ENCODE measurements around the gene MRM1.
"Not testable (repeated sequence)": the region's sequence is repeated elsewhere in the genome, so short reads cannot be mapped to it uniquely, and the experiment has no call there.

The MRM1 gene

GRCh38 chr17:36602030-36602748, 806 bp downstream of the MRM1 start:
- no peaks in the 10 kb centered on the region for H3K27me3 ChIP-seq (ENCODE audit: insufficient read depth, insufficient read length)
- peak overlapping the region; percentile 91 for H3K4me3 ChIP-seq (ENCODE audit: insufficient read length, low read depth)
- DNase-seq (ENCODE audit: low read depth, low spot score) = no peak
- peaks cover 31% of the 10 kb centered on the region for H3K36me3 ChIP-seq (ENCODE audit: insufficient read depth, insufficient read length, low read length)
- TF ChIP-seq ZNF274 (IDR thresholded peaks at IDR 0.05; ENCODE audit: low read depth, low read length) (no peak), SUZ12 (IDR thresholded peaks at IDR 0.05; ENCODE audit: extremely low read depth, insufficient read depth, insufficient read length) (no peak), YY1 (IDR thresholded peaks at IDR 0.05; ENCODE audit: insufficient read depth, insufficient read length) (no peak)
- no peaks in the 10 kb centered on the region for H3K9me3 ChIP-seq (ENCODE audit: insufficient read depth, low read length)
- peak overlapping the region; percentile 99 for H3K9ac ChIP-seq (ENCODE audit: insufficient read length, low read depth)
- peaks cover 8% of the 10 kb centered on the region for H3K4me1 ChIP-seq (ENCODE audit: insufficient read depth, insufficient read length)

- peak overlapping the region; percentile 99 for H3K9ac ChIP-seq (ENCODE audit: insufficient read length, low read depth)
- peaks cover 8% of the 10 kb centered on the region for H3K4me1 ChIP-seq (ENCODE audit: insufficient read depth, insufficient read length)
- H3K36me3 ChIP-seq (ENCODE audit: insufficient read depth, insufficient read length, low read length) = peaks cover 31% of the 10 kb centered on the region
- no peaks in the 10 kb centered on the region for H3K9me3 ChIP-seq (ENCODE audit: insufficient read depth, low read length)
- no peaks in the 10 kb centered on the region for H3K27me3 ChIP-seq (ENCODE audit: insufficient read depth, insufficient read length)
- peak overlapping the region; percentile 91 for H3K4me3 ChIP-seq (ENCODE audit: insufficient read length, low read depth)
- peak; percentile 39 for DNase-seq (ENCODE audit: low read depth, low spot score)
- TF ChIP-seq ZNF274 (IDR thresholded peaks at IDR 0.05; ENCODE audit: low read depth, low read length) = no peak
- no peak for TF ChIP-seq YY1 (IDR thresholded peaks at IDR 0.05; ENCODE audit: insufficient read depth, insufficient read length)
- TF ChIP-seq SUZ12 (IDR thresholded peaks at IDR 0.05; ENCODE audit: extremely low read depth, insufficient read depth, insufficient read length) = no peak
Measured at GRCh38 chr17:36602924-36603384, 1.6 kb downstream of the MRM1 start.

- not testable (repeated sequence) for H3K9ac ChIP-seq (ENCODE audit: insufficient read length, low read depth)
- peaks cover 19% of the 10 kb centered on the region for H3K36me3 ChIP-seq (ENCODE audit: insufficient read depth, insufficient read length, low read length)
Measured at GRCh38 chr17:36605028-36605427, 3.6 kb downstream of the MRM1 start.

DNA sequence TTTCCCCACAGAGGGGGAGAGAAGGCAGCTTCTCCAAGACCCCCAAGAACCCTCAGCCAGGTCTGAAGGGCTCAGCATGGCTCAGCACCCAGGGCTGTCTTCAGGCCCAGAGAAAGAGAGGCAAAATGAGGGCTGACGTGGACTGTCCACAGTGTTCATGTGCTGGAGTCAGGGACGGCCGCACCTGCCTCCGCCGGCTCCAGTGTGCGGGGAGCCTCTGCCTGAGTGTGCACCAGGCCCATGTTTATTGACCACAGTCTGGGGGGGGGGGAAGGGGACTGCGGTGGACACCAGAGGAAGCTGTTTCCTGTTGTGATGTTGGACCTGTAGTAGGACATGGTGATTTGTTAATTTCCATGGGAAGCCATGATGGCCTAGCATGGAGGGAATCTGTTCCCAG, 6.9 kb downstream of the MRM1 start:
- no peak overlapping the region for H3K4me3 ChIP-seq (ENCODE audit: insufficient read length, low read depth)
- H3K4me1 ChIP-seq (ENCODE audit: insufficient read depth, insufficient read length) = peaks cover 6% of the 10 kb centered on the region
- H3K36me3 ChIP-seq (ENCODE audit: insufficient read depth, insufficient read length, low read length) = peaks cover 17% of the 10 kb centered on the region
- no peak for DNase-seq (ENCODE audit: low read depth, low spot score)
- H3K9me3 ChIP-seq (ENCODE audit: insufficient read depth, low read length) = no peaks in the 10 kb centered on the region; the same call in 1 of the 2 replicates
- no peaks in the 10 kb centered on the region for H3K27me3 ChIP-seq (ENCODE audit: insufficient read depth, insufficient read length)
- H3K9ac ChIP-seq (ENCODE audit: insufficient read length, low read depth) = no peak overlapping the region
- TF ChIP-seq YY1 (IDR thresholded peaks at IDR 0.05; ENCODE audit: insufficient read depth, insufficient read length) (no peak), ZNF274 (IDR thresholded peaks at IDR 0.05; ENCODE audit: low read depth, low read length) (no peak), SUZ12 (IDR thresholded peaks at IDR 0.05; ENCODE audit: extremely low read depth, insufficient read depth, insufficient read length) (no peak)

More at GRCh38 chr17:36605028-36605427, 3.6 kb downstream of the MRM1 start:
- not testable (repeated sequence) for DNase-seq (ENCODE audit: low read depth, low spot score); H3K4me3 ChIP-seq (ENCODE audit: insufficient read length, low read depth); H3K27me3 ChIP-seq (ENCODE audit: insufficient read depth, insufficient read length); H3K9me3 ChIP-seq (ENCODE audit: insufficient read depth, low read length)
- peaks cover 11% of the 10 kb centered on the region for H3K4me1 ChIP-seq (ENCODE audit: insufficient read depth, insufficient read length)

GRCh38 chr17:36608794-36609497, 7.6 kb downstream of the MRM1 start:
- Histone ChIP-seq H3K4me3 (ENCODE audit: insufficient read length, low read depth) (no peak overlapping the region), H3K4me1 (ENCODE audit: insufficient read depth, insufficient read length) (peaks cover 9% of the 10 kb centered on the region), H3K27me3 (ENCODE audit: insufficient read depth, insufficient read length) (no peaks in the 10 kb centered on the region), H3K9ac (ENCODE audit: insufficient read length, low read depth) (no peak overlapping the region), H3K36me3 (ENCODE audit: insufficient read depth, insufficient read length, low read length) (peaks cover 12% of the 10 kb centered on the region), H3K9me3 (ENCODE audit: insufficient read depth, low read length) (no peaks in the 10 kb centered on the region; the same call in 1 of the 2 replicates)
- TF ChIP-seq SUZ12 (IDR thresholded peaks at IDR 0.05; ENCODE audit: extremely low read depth, insufficient read depth, insufficient read length) = no peak
- TF ChIP-seq ZNF274 (IDR thresholded peaks at IDR 0.05; ENCODE audit: low read depth, low read length) = no peak
- TF ChIP-seq YY1 (IDR thresholded peaks at IDR 0.05; ENCODE audit: insufficient read depth, insufficient read length) = no peak
- DNase-seq (ENCODE audit: low read depth, low spot score) = no peak

DNA sequence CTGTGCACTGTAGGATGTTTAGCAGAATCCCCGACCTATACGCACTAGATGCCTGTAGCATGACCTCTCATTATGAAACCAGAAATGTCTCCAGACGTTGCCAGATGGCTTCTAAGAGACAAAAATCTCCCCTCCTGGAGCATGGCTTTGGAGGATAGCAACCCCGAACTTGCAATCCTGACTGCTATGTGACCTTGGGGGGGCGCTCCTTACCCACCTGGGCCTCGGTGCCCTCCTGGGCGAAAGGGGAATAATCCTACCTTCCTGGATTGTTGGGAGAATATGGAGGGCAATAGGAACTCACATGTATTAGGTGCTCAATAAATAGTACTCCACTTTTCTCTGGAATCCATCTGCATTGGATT, 8.1 kb downstream of the MRM1 start:
- peaks cover 13% of the 10 kb centered on the region for H3K4me1 ChIP-seq (ENCODE audit: insufficient read depth, insufficient read length)
- no peak overlapping the region for H3K4me3 ChIP-seq (ENCODE audit: insufficient read length, low read depth)
- no peak for DNase-seq (ENCODE audit: low read depth, low spot score)
- H3K9me3 ChIP-seq (ENCODE audit: insufficient read depth, low read length) = no peaks in the 10 kb centered on the region; the same call in 1 of the 2 replicates
- no peak for TF ChIP-seq ZNF274 (IDR thresholded peaks at IDR 0.05; ENCODE audit: low read depth, low read length)
- no peak for TF ChIP-seq YY1 (IDR thresholded peaks at IDR 0.05; ENCODE audit: insufficient read depth, insufficient read length)
- TF ChIP-seq SUZ12 (IDR thresholded peaks at IDR 0.05; ENCODE audit: extremely low read depth, insufficient read depth, insufficient read length) = no peak
- peaks cover 10% of the 10 kb centered on the region for H3K36me3 ChIP-seq (ENCODE audit: insufficient read depth, insufficient read length, low read length)
- H3K27me3 ChIP-seq (ENCODE audit: insufficient read depth, insufficient read length) = no peaks in the 10 kb centered on the region
- no peak overlapping the region for H3K9ac ChIP-seq (ENCODE audit: insufficient read length, low read depth)

DNA sequence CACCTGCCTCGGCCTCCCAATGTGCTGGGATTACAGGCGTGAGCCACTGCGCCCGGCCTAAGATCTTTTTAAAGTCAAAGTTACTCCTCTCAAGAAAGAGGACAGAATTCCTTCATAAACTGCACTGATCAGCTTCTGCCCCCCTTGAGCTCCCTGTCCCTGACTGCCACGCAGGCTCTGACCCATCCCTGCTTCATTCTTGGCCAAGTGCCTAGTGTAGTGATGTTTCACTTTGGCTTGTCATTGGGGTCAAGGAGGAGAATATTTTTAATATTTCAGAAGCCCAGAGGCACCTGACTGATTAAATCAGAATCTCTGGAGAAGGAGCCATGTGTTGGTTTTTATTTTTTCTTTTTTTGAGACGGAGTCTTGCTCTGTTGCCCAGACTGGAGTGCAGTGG, 9.1 kb downstream of the MRM1 start:
- no peaks in the 10 kb centered on the region; the same call in 1 of the 2 replicates for H3K9me3 ChIP-seq (ENCODE audit: insufficient read depth, low read length)
- no peak for DNase-seq (ENCODE audit: low read depth, low spot score)
- no peak for TF ChIP-seq SUZ12 (IDR thresholded peaks at IDR 0.05; ENCODE audit: extremely low read depth, insufficient read depth, insufficient read length)
- no peak for TF ChIP-seq YY1 (IDR thresholded peaks at IDR 0.05; ENCODE audit: insufficient read depth, insufficient read length)
- TF ChIP-seq ZNF274 (IDR thresholded peaks at IDR 0.05; ENCODE audit: low read depth, low read length) = no peak
- H3K4me1 ChIP-seq (ENCODE audit: insufficient read depth, insufficient read length) = peaks cover 13% of the 10 kb centered on the region
- H3K36me3 ChIP-seq (ENCODE audit: insufficient read depth, insufficient read length, low read length) = peaks cover 10% of the 10 kb centered on the region
- no peaks in the 10 kb centered on the region for H3K27me3 ChIP-seq (ENCODE audit: insufficient read depth, insufficient read length)
- H3K9ac ChIP-seq (ENCODE audit: insufficient read length, low read depth) = no peak overlapping the region
- H3K4me3 ChIP-seq (ENCODE audit: insufficient read length, low read depth) = no peak overlapping the region

All from NT2/D1 (cell line).